Measurements from ENCODE around the gene PGM2L1.

PGM2L1 gene

GRCh38 chr11:74282914-74283371 lies 115.3 kb downstream of the PGM2L1 start:
- Histone ChIP-seq H3K4me1 (no peaks in the 10 kb centered on the region), H3K9me3 (peaks cover 4% of the 10 kb centered on the region; the same call in 1 of the 2 replicates), H3K4me2 (no peak overlapping the region), H3K36me3 (no peaks in the 10 kb centered on the region), H3K4me3 (no peak overlapping the region), H4K20me1 (no peaks in the 10 kb centered on the region), H3K27me3 (no peaks in the 10 kb centered on the region), H3K9ac (no peak overlapping the region), H3K27ac (no peak overlapping the region)
- TF ChIP-seq Cebpa-rat (IDR thresholded peaks at IDR 0.05): no peak

GRCh38 chr11:74282421-74282820 lies 115.8 kb downstream of the PGM2L1 start:
- Histone ChIP-seq H4K20me1 (no peaks in the 10 kb centered on the region), H3K4me3 (no peak overlapping the region), H3K9ac (no peak overlapping the region), H3K4me2 (no peak overlapping the region), H3K4me1 (no peaks in the 10 kb centered on the region), H3K9me3 (peaks cover 4% of the 10 kb centered on the region; the same call in 1 of the 2 replicates), H3K27me3 (no peaks in the 10 kb centered on the region), H3K36me3 (no peaks in the 10 kb centered on the region), H3K27ac (no peak overlapping the region)
- no peak for TF ChIP-seq Cebpa-rat (IDR thresholded peaks at IDR 0.05)

- TF ChIP-seq Cebpa-rat (IDR thresholded peaks at IDR 0.05): no peak
- Histone ChIP-seq H4K20me1 (no peaks in the 10 kb centered on the region), H3K27ac (no peak overlapping the region), H3K27me3 (no peaks in the 10 kb centered on the region), H3K4me2 (no peak overlapping the region), H3K36me3 (no peaks in the 10 kb centered on the region), H3K4me1 (no peaks in the 10 kb centered on the region), H3K9ac (no peak overlapping the region), H3K9me3 (peaks cover 4% of the 10 kb centered on the region; the same call in 1 of the 2 replicates), H3K4me3 (no peak overlapping the region)
These were observed 117.7 kb downstream of the PGM2L1 start for GRCh38 chr11:74280494-74280893.
